Mesenchymal stem cell (in vitro differentiated cells and primary cell): ENCODE measurements around the gene CRYZ.
"Not testable (repeated sequence)": the region's sequence is repeated elsewhere in the genome, so short reads cannot be mapped to it uniquely, and the experiment has no call there.

Experiments
- DNase-seq: peaks from one replicate; pipeline ENCODE4 v3.0.0-alpha.2; 2013
- H2AFZ ChIP-seq: one replicate; pipeline ENCODE4 v1.6.1; 2013; ENCODE audit warnings: low read depth, mild to moderate bottlenecking, control low read depth, inconsistent platforms, low read length, moderate library complexity
- H2AK5ac ChIP-seq: 2 replicates; pipeline ENCODE4 v1.6.1; 2013; ENCODE audit warnings: low read length, moderate library complexity, mild to moderate bottlenecking, inconsistent platforms; ENCODE audit not compliant: severe bottlenecking
- H2BK120ac ChIP-seq: one replicate; pipeline ENCODE4 v1.6.1; 2013; ENCODE audit warnings: low read depth, mild to moderate bottlenecking, inconsistent platforms, low read length, moderate library complexity
- H2BK12ac ChIP-seq, 2 experiments: one replicate each; pipeline ENCODE4 v1.6.1; 2013; ENCODE audit warnings: inconsistent platforms in 2 of 2, low read length in 2 of 2, mild to moderate bottlenecking in 2 of 2, moderate library complexity in 2 of 2, control low read depth in 1 of 2
- H2BK15ac ChIP-seq: one replicate; pipeline ENCODE4 v1.6.1; 2013; ENCODE audit warnings: mild to moderate bottlenecking, low read depth, inconsistent platforms; ENCODE audit not compliant: poor library complexity, severe bottlenecking
- H2BK5ac ChIP-seq: 2 replicates; pipeline ENCODE4 v1.6.1; 2013; ENCODE audit warnings: low read depth, mild to moderate bottlenecking, low read length, control low read depth, inconsistent platforms; ENCODE audit not compliant: poor library complexity, severe bottlenecking
- H3K14ac ChIP-seq, 2 experiments: one replicate each; pipeline ENCODE4 v1.6.1; 2013; ENCODE audit warnings: inconsistent platforms in 2 of 2, low read length in 2 of 2, control low read depth in 1 of 2, mild to moderate bottlenecking in 1 of 2, moderate library complexity in 1 of 2
- H3K18ac ChIP-seq, 2 experiments: one replicate each; pipeline ENCODE4 v1.6.1; 2013; ENCODE audit warnings: inconsistent platforms in 2 of 2, low read length in 2 of 2, control low read depth in 1 of 2, low read depth in 1 of 2, mild to moderate bottlenecking in 1 of 2
- H3K23ac ChIP-seq, 2 experiments: one replicate each; pipeline ENCODE4 v1.6.1; 2013; ENCODE audit warnings: inconsistent platforms in 2 of 2, low read length in 2 of 2, mild to moderate bottlenecking in 2 of 2, moderate library complexity in 2 of 2, control low read depth in 1 of 2
- H3K27ac ChIP-seq: 2 replicates; pipeline ENCODE4 v1.5.1; 2013; ENCODE audit warnings: mild to moderate bottlenecking, moderate library complexity, low read length, control low read depth, inconsistent platforms; ENCODE audit not compliant: poor library complexity, severe bottlenecking
- H3K27me3 ChIP-seq, 2 experiments: 2 replicates each; pipeline versions ENCODE4 v1.6.1 to v1.7.0; 2013; ENCODE audit warnings: low read length in 2 of 2, mild to moderate bottlenecking in 2 of 2, moderate library complexity in 2 of 2, control low read depth in 1 of 2, inconsistent platforms in 1 of 2; ENCODE audit not compliant: control insufficient read depth in 1 of 2, insufficient read depth in 1 of 2
- H3K36me3 ChIP-seq, 2 experiments: 2 replicates each; pipeline versions ENCODE4 v1.6.1 to v1.7.0; 2013; ENCODE audit warnings: low read length in 2 of 2, control low read depth in 1 of 2, inconsistent platforms in 1 of 2, low read depth in 1 of 2, mild to moderate bottlenecking in 1 of 2; ENCODE audit not compliant: insufficient read depth in 2 of 2, control insufficient read depth in 1 of 2
- H3K4ac ChIP-seq, 2 experiments: one replicate each; pipeline ENCODE4 v1.6.1; 2013; ENCODE audit warnings: inconsistent platforms in 2 of 2, low read length in 2 of 2, mild to moderate bottlenecking in 2 of 2, moderate library complexity in 2 of 2, control low read depth in 1 of 2, low read depth in 1 of 2
- H3K4me1 ChIP-seq: 2 replicates; pipeline ENCODE4 v1.6.1; 2013; ENCODE audit warnings: low read depth, low read length, control low read depth; ENCODE audit not compliant: control insufficient read depth, insufficient read depth
- H3K4me2 ChIP-seq: 2 replicates; pipeline ENCODE4 v1.6.1; 2013; ENCODE audit warnings: low read length, mild to moderate bottlenecking, inconsistent platforms; ENCODE audit not compliant: poor library complexity, severe bottlenecking
- H3K4me3 ChIP-seq, 2 experiments: 2 replicates each; pipeline versions ENCODE4 v1.5.1 to v1.7.0; 2013; ENCODE audit warnings: low read length in 2 of 2, mild to moderate bottlenecking in 2 of 2, control low read depth in 1 of 2, low read depth in 1 of 2; ENCODE audit not compliant: insufficient read depth in 1 of 2
- H3K79me1 ChIP-seq: replicated peaks from 2 replicates; pipeline ENCODE4 v1.6.1; 2013; ENCODE audit warnings: mild to moderate bottlenecking, control low read depth, low read length, inconsistent platforms; ENCODE audit not compliant: poor library complexity, severe bottlenecking
- H3K9ac ChIP-seq: 2 replicates; pipeline ENCODE4 v1.7.0; 2013; ENCODE audit warnings: mild to moderate bottlenecking, low read length, moderate library complexity
- H3K9me3 ChIP-seq: 2 replicates; pipeline ENCODE4 v1.7.0; 2013; ENCODE audit warnings: mild to moderate bottlenecking, low read length; ENCODE audit not compliant: control insufficient read depth
- H4K8ac ChIP-seq: one replicate; pipeline ENCODE4 v1.6.1; 2013; ENCODE audit warnings: inconsistent platforms, mild to moderate bottlenecking, low read length, moderate library complexity
- H4K91ac ChIP-seq: one replicate; pipeline ENCODE4 v1.6.1; 2013; ENCODE audit warnings: mild to moderate bottlenecking, low read length, inconsistent platforms
- WGBS: methylation state at CpG from one replicate; pipeline ENCODE4 v1.1.7; 2013; ENCODE audit warnings: mixed read lengths; 5-methylcytosine and 5-hydroxymethylcytosine counted together

The CRYZ gene

DNA sequence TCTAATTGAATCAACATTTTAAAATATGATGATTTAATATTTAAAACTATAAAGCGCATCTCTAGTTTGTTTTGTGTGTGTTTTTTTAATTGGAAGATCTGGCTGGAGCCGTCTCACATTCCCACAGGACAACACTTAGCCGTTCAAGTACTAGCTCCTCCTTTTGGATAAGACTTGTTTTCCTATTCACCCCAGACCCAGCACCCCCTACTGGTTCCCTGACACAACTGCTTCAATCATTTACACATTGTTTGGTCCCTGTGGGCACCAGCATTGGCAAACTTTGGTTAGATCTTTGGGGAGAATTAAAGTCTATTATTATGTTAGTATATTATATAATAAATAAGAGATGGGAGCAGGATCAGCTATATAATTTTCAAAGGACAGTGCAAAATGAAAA, 34.6 kb upstream of the CRYZ start:
- DNase-seq = peak; percentile 1
- Histone ChIP-seq H3K27ac (no peak overlapping the region), H2BK15ac (no peak overlapping the region), H3K18ac (no peak overlapping the region), H4K8ac (no peak overlapping the region), H3K4me3 (no peak overlapping the region), H3K4ac (no peak overlapping the region), H4K91ac (no peak overlapping the region), H2BK5ac (no peak overlapping the region), H3K4me1 (no peaks in the 10 kb centered on the region), H2BK120ac (no peak overlapping the region), H3K9ac (no peak overlapping the region), H3K14ac (no peak overlapping the region), H2AFZ (no peak overlapping the region), H2AK5ac (no peak overlapping the region), H2BK12ac (no peak overlapping the region), H3K36me3 (peaks cover 0 to 21% of the 10 kb centered on the region in 2 experiments), H3K23ac (no peak overlapping the region), H3K27me3 (no peaks in the 10 kb centered on the region), H3K79me1 (no peaks in the 10 kb centered on the region), H3K9me3 (no peaks in the 10 kb centered on the region), H3K4me2 (no peak overlapping the region)
- 39% methylated on average over 2 of the region's 3 CpGs for WGBS

GRCh38 chr1:74766579-74766978, 33.7 kb upstream of the CRYZ start:
- H3K4me2 ChIP-seq = no peak overlapping the region
- WGBS = 73% methylated on average over 2 of the region's 2 CpGs

GRCh38 chr1:74763807-74764206, 31.0 kb upstream of the CRYZ start:
- no peak overlapping the region for H2BK12ac ChIP-seq
- H2AK5ac ChIP-seq = no peak overlapping the region
- H3K23ac ChIP-seq = no peak overlapping the region
- H2AFZ ChIP-seq = no peak overlapping the region
- no peak overlapping the region for H3K4me3 ChIP-seq
- no peak overlapping the region for H3K14ac ChIP-seq
- H3K27ac ChIP-seq = no peak overlapping the region
- H2BK5ac ChIP-seq = no peak overlapping the region
- no peak overlapping the region for H4K91ac ChIP-seq
- H2BK120ac ChIP-seq = no peak overlapping the region
- no peaks in the 10 kb centered on the region for H3K27me3 ChIP-seq
- no peaks in the 10 kb centered on the region for H3K9me3 ChIP-seq
- DNase-seq = no peak
- 80% methylated on average over 4 of the region's 4 CpGs for WGBS
- no peak overlapping the region for H3K4me2 ChIP-seq
- no peaks in the 10 kb centered on the region for H3K79me1 ChIP-seq
- H2BK15ac ChIP-seq = no peak overlapping the region
- no peaks in the 10 kb centered on the region for H3K4me1 ChIP-seq
- H3K18ac ChIP-seq = no peak overlapping the region
- H3K36me3 ChIP-seq = peaks cover 0 to 41% of the 10 kb centered on the region in 2 experiments
- H3K9ac ChIP-seq = no peak overlapping the region
- H3K4ac ChIP-seq = no peak overlapping the region
- no peak overlapping the region for H4K8ac ChIP-seq

More at GRCh38 chr1:74766579-74766978, 33.7 kb upstream of the CRYZ start:
- Histone ChIP-seq H3K23ac (no peak overlapping the region), H2BK5ac (no peak overlapping the region), H3K4me3 (no peak overlapping the region), H3K4me1 (no peaks in the 10 kb centered on the region), H3K79me1 (no peaks in the 10 kb centered on the region), H3K14ac (no peak overlapping the region), H3K9me3 (no peaks in the 10 kb centered on the region), H3K36me3 (peaks cover 0 to 28% of the 10 kb centered on the region in 2 experiments), H2BK120ac (no peak overlapping the region), H2AK5ac (no peak overlapping the region), H3K27me3 (no peaks in the 10 kb centered on the region), H3K18ac (no peak overlapping the region), H4K91ac (no peak overlapping the region), H2AFZ (no peak overlapping the region), H3K27ac (no peak overlapping the region), H2BK15ac (no peak overlapping the region), H3K4ac (no peak overlapping the region), H4K8ac (no peak overlapping the region), H2BK12ac (no peak overlapping the region), H3K9ac (no peak overlapping the region)
- no peak for DNase-seq

GRCh38 chr1:74756650-74757049, 23.8 kb upstream of the CRYZ start:
- H3K4me3 ChIP-seq, H3K27ac ChIP-seq, H2AFZ ChIP-seq, H2BK120ac ChIP-seq, H3K9ac ChIP-seq, H2BK12ac ChIP-seq, H3K9me3 ChIP-seq, H3K79me1 ChIP-seq, H2BK15ac ChIP-seq, H3K4ac ChIP-seq, H3K4me1 ChIP-seq, H3K18ac ChIP-seq, H2BK5ac ChIP-seq, H3K23ac ChIP-seq, H3K27me3 ChIP-seq, H3K14ac ChIP-seq, H3K4me2 ChIP-seq, H4K91ac ChIP-seq, DNase-seq, H2AK5ac ChIP-seq, H4K8ac ChIP-seq: not testable (repeated sequence)
- peaks cover 6 to 80% of the 10 kb centered on the region in 2 experiments for H3K36me3 ChIP-seq
- 85% methylated on average over 2 of the region's 2 CpGs for WGBS
